Colonic mucosa (tissue), 4 donors: ENCODE data around the gene MATN4. TPM values are rescaled to one million over a fixed set of nuclear protein-coding genes. Genes with fewer than 3 reads are reported as not detected.

Experiments used
- DNase-seq: peaks from one replicate; pipeline ENCODE4 v3.0.0-alpha.2; 2020
- H3K27ac ChIP-seq: fragments of 200-600 bp; one replicate; pipeline ENCODE4 v1.8.0; 2021
- H3K27me3 ChIP-seq: fragments of 200-600 bp; one replicate; pipeline ENCODE4 v1.8.0; 2021
- H3K36me3 ChIP-seq: fragments of 200-600 bp; one replicate; pipeline ENCODE4 v1.8.0; 2021
- H3K4me1 ChIP-seq: fragments of 200-600 bp; one replicate; pipeline ENCODE4 v1.8.0; 2021; ENCODE audit warnings: mild to moderate bottlenecking
- H3K4me3 ChIP-seq: fragments of 200-600 bp; one replicate; pipeline ENCODE4 v1.8.0; 2021
- H3K9ac ChIP-seq, 2 donors: one replicate each; pipeline ENCODE4 v1.7.0; 2013; ENCODE audit warnings: control low read depth in 2 of 2, low read depth in 2 of 2, low read length in 2 of 2
- H3K9me3 ChIP-seq: fragments of 200-600 bp; one replicate; pipeline ENCODE4 v1.8.0; 2021
- intact Hi-C: fragments of 100-400 bp; cut with DNase I; formaldehyde crosslinking; loops from one replicate; pipeline ENCODE4 v1.14.1; 2022
- total RNA-seq, 2 donors: library from RNA; stranded (reverse); fragmentation: NEBNext Ultra II Directional in 1 of 2; extraction: Animal tissue kit (Norgen Biotek cat#: 25700) in 1 of 2; gene quantifications; one replicate each; pipeline ENCODE4 v1.2.1, GENCODE V29; 2021
- TF ChIP-seq, protein P1 (sequence below): fragments of 200-600 bp; IDR thresholded peaks from one replicate; pipeline ENCODE4 v1.8.0; 2022; ENCODE audit warnings: antibody characterized with exemption, mild to moderate bottlenecking
- donor health status: healthy.
- donor health status: DM: no; HTN: no; CAD: no.
- donor health status: DM: no; HTN: no; CAD: no.

MATN4 gene
- total RNA-seq, 2 donors from 2014 or later: 0.47 TPM; not detected in 1

- Histone ChIP-seq H3K27me3 (peaks cover 23% of the 10 kb centered on the region), H3K4me3 (no peak overlapping the region), H3K9ac (no peak overlapping the region), H3K27ac (no peak overlapping the region), H3K9me3 (no peaks in the 10 kb centered on the region), H3K4me1 (no peaks in the 10 kb centered on the region), H3K36me3 (no peaks in the 10 kb centered on the region)
- intact Hi-C loops: loop anchor here (5.0 kb wide), 1 partner anchor 452 kb away; no protein-coding TSS in a partner anchor
- DNase-seq: no peak
- TF ChIP-seq, protein P1, sequence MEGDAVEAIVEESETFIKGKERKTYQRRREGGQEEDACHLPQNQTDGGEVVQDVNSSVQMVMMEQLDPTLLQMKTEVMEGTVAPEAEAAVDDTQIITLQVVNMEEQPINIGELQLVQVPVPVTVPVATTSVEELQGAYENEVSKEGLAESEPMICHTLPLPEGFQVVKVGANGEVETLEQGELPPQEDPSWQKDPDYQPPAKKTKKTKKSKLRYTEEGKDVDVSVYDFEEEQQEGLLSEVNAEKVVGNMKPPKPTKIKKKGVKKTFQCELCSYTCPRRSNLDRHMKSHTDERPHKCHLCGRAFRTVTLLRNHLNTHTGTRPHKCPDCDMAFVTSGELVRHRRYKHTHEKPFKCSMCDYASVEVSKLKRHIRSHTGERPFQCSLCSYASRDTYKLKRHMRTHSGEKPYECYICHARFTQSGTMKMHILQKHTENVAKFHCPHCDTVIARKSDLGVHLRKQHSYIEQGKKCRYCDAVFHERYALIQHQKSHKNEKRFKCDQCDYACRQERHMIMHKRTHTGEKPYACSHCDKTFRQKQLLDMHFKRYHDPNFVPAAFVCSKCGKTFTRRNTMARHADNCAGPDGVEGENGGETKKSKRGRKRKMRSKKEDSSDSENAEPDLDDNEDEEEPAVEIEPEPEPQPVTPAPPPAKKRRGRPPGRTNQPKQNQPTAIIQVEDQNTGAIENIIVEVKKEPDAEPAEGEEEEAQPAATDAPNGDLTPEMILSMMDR: no peak
Observed at GRCh38 chr20:45315672-45316071, 7.6 kb upstream of the MATN4 start.

DNA sequence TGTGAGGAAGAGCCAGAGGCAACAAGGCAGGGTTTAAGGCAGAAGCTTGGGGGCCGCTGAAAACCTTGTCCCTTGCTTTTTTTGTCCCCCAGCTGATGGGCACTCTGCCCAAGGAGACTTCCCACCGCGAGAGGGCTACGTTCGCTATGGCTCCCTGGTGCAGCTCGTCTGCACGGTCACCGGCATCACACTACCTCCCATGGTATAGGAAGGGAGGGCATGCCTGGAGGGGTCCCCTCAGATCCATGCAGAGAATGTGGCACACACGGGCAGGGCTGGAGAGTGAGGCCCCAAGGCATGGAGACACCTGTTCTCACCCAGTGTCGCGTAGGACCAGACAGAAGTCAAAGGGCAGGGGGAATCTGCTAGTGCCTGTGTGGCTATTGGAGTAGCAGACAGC, 5.8 kb upstream of the MATN4 start:
- no peaks in the 10 kb centered on the region for H3K36me3 ChIP-seq
- TF ChIP-seq, protein P1: no peak
- no peaks in the 10 kb centered on the region for H3K9me3 ChIP-seq
- no peak overlapping the region for H3K9ac ChIP-seq
- no peak overlapping the region for H3K27ac ChIP-seq
- no peaks in the 10 kb centered on the region for H3K4me1 ChIP-seq
- intact Hi-C loops: no loop called here
- H3K4me3 ChIP-seq: no peak overlapping the region
- peaks cover 23% of the 10 kb centered on the region for H3K27me3 ChIP-seq
- DNase-seq: no peak

GRCh38 chr20:45313065-45313695, 5.1 kb upstream of the MATN4 start:
- Histone ChIP-seq H3K36me3 (no peaks in the 10 kb centered on the region), H3K9ac (no peak overlapping the region), H3K9me3 (no peaks in the 10 kb centered on the region), H3K27ac (no peak overlapping the region), H3K4me1 (no peaks in the 10 kb centered on the region), H3K4me3 (no peak overlapping the region), H3K27me3 (peaks cover 23% of the 10 kb centered on the region)
- TF ChIP-seq, protein P1: no peak
- intact Hi-C loops: no loop called here
- no peak for DNase-seq

DNA sequence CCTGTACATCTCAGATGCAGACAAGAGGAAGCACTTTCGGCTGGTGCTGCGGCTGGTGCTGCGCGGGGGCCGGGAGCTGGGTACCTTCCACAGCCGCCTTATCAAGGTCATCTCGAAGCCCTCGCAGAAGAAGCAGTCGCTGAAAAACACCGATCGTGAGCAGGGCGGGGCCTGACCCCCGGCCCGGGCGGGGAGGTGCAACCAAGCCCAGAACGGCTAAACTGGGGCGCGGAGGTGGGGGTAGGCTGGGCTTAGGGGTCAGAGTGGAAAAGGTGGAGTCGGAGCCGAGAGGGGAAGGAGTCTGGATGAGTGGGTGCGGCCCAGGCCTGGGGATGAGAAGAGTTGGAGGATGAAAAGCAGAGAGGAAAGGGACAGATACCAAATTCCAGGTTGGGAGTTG, 4.1 kb upstream of the MATN4 start:
- H3K4me3 ChIP-seq: no peak overlapping the region
- TF ChIP-seq, protein P1: no peak
- H3K9me3 ChIP-seq: no peaks in the 10 kb centered on the region
- H3K27ac ChIP-seq: no peak overlapping the region
- H3K27me3 ChIP-seq: peaks cover 25% of the 10 kb centered on the region
- no peaks in the 10 kb centered on the region for H3K4me1 ChIP-seq
- H3K36me3 ChIP-seq: no peaks in the 10 kb centered on the region
- intact Hi-C loops: no loop called here
- H3K9ac ChIP-seq: no peak overlapping the region
- no peak for DNase-seq

GRCh38 chr20:45311589-45312211, 3.6 kb upstream of the MATN4 start:
- peaks cover 27% of the 10 kb centered on the region for H3K27me3 ChIP-seq
- peak; percentile 60 for DNase-seq
- no peaks in the 10 kb centered on the region for H3K36me3 ChIP-seq
- TF ChIP-seq, protein P1: peak; percentile 72
- H3K4me1 ChIP-seq: no peaks in the 10 kb centered on the region
- H3K4me3 ChIP-seq: no peak overlapping the region
- H3K9me3 ChIP-seq: no peaks in the 10 kb centered on the region
- intact Hi-C loops: no loop called here
- H3K27ac ChIP-seq: no peak overlapping the region
- no peak overlapping the region for H3K9ac ChIP-seq
